ENCODE results near the gene RASAL2. TPM values are rescaled to one million over a fixed set of nuclear protein-coding genes. Genes with fewer than 3 reads are reported as not detected.

Gene RASAL2
- total and polyA plus RNA-seq, 2 of the 4 experiments (the other 2 are of a cell fraction), result 13.1 to 20.6 TPM

GRCh38 chr1:178291166-178291565 lies 197.3 kb downstream of the RASAL2 start:
- H3K14ac ChIP-seq (replicated peaks; ENCODE audit: low read depth, low read length), result no peak overlapping the region
- H2AK5ac ChIP-seq (ENCODE audit: low read depth, low read length), result no peak overlapping the region
- peaks cover 8 to 16% of the 10 kb centered on the region in 2 experiments; a peak in 2 of 4 replicates for H3K79me1 ChIP-seq (ENCODE audit: low read depth in 1 of 2, low read length in 2 of 2)
- H4K20me1 ChIP-seq (ENCODE audit: insufficient read depth, low read length), result no peaks in the 10 kb centered on the region
- dilution Hi-C loops (cut with HindIII; ENCODE audit: low sequenced_read_pairs, unreplicated experiment) (loop anchor here (25.0 kb wide), 1 partner anchor 254 kb away; no protein-coding TSS in a partner anchor), in situ Hi-C loops (cut with MboI; ENCODE audit: low sequenced_read_pairs) (no loop called here), intact Hi-C loops (cut with micrococcal nuclease) (no loop called here)
- no peak overlapping the region for H3K4me3 ChIP-seq (ENCODE audit: insufficient read depth, low read depth, low read length)
- ChIA-PET CTCF (interaction anchor here (0.7 kb wide), 1 partner anchor 263 kb away, joined by 5 read pairs; no protein-coding TSS in a partner anchor), POLR2A (ENCODE audit: unreplicated experiment) (no interaction called here)
- no peak overlapping the region for H3K9ac ChIP-seq (ENCODE audit: low read depth, low read length)
- no peak overlapping the region for H2AFZ ChIP-seq (replicated peaks; ENCODE audit: low read length, poor library complexity)
- H3K9me3 ChIP-seq (ENCODE audit: control insufficient read depth, insufficient read depth, low read length), result no peaks in the 10 kb centered on the region
- H4K8ac ChIP-seq (ENCODE audit: low read depth in 2 of 2, low read length in 2 of 2), result no peak overlapping the region
- H2BK120ac ChIP-seq (ENCODE audit: low read depth, low read length), result no peak overlapping the region
- DNase-seq (no peak), ATAC-seq (ENCODE audit: low read depth) (no peak)
- no peak overlapping the region for H3K23ac ChIP-seq (ENCODE audit: low read depth, low read length)
- no peak overlapping the region for H2AK9ac ChIP-seq (replicated peaks; ENCODE audit: low read depth, low read length, poor library complexity)
- H3K9me1 ChIP-seq (ENCODE audit: insufficient read depth, low read length), result no peaks in the 10 kb centered on the region; the same call in 1 of the 2 replicates
- no peak overlapping the region for H4K91ac ChIP-seq (ENCODE audit: insufficient read depth, low read depth, low read length)
- H3K27ac ChIP-seq (ENCODE audit: insufficient read depth, low read length), result no peak overlapping the region
- H3K36me3 ChIP-seq (ENCODE audit: control insufficient read depth, insufficient read depth, low read length), result no peaks in the 10 kb centered on the region
- peaks cover 4% of the 10 kb centered on the region for H3K4me1 ChIP-seq (ENCODE audit: control insufficient read depth, insufficient read depth, low read length)
- no peak overlapping the region for H2BK20ac ChIP-seq (ENCODE audit: low read depth, low read length)
- H3K56ac ChIP-seq (ENCODE audit: extremely low read depth, insufficient read depth, low read length), result no peak overlapping the region
- H3K18ac ChIP-seq (ENCODE audit: low read depth, low read length), result no peak overlapping the region
- H2BK5ac ChIP-seq (ENCODE audit: low read depth, low read length, poor library complexity, severe bottlenecking), result no peak overlapping the region
- H3K4ac ChIP-seq (ENCODE audit: low read depth, low read length), result no peak overlapping the region
- no peak for TF ChIP-seq CEBPB (IDR thresholded peaks at IDR 0.05; ENCODE audit: low read depth, low read length)
- TF ChIP-seq FOS (IDR thresholded peaks at IDR 0.05; ENCODE audit: low read depth, low read length), result no peak
- no peak for TF ChIP-seq POLR2A (IDR thresholded peaks at IDR 0.05; ENCODE audit: low read depth, low read length)
- TF ChIP-seq SMC3 (IDR thresholded peaks at IDR 0.05; ENCODE audit: low read depth, low read length), result no peak
- TF ChIP-seq, protein P1, sequence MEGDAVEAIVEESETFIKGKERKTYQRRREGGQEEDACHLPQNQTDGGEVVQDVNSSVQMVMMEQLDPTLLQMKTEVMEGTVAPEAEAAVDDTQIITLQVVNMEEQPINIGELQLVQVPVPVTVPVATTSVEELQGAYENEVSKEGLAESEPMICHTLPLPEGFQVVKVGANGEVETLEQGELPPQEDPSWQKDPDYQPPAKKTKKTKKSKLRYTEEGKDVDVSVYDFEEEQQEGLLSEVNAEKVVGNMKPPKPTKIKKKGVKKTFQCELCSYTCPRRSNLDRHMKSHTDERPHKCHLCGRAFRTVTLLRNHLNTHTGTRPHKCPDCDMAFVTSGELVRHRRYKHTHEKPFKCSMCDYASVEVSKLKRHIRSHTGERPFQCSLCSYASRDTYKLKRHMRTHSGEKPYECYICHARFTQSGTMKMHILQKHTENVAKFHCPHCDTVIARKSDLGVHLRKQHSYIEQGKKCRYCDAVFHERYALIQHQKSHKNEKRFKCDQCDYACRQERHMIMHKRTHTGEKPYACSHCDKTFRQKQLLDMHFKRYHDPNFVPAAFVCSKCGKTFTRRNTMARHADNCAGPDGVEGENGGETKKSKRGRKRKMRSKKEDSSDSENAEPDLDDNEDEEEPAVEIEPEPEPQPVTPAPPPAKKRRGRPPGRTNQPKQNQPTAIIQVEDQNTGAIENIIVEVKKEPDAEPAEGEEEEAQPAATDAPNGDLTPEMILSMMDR (conservative IDR thresholded peaks at IDR 0.05; ENCODE audit: low read depth, low read length), result no peak
- TF ChIP-seq, protein P2, sequence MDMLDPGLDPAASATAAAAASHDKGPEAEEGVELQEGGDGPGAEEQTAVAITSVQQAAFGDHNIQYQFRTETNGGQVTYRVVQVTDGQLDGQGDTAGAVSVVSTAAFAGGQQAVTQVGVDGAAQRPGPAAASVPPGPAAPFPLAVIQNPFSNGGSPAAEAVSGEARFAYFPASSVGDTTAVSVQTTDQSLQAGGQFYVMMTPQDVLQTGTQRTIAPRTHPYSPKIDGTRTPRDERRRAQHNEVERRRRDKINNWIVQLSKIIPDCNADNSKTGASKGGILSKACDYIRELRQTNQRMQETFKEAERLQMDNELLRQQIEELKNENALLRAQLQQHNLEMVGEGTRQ (IDR thresholded peaks at IDR 0.05; ENCODE audit: low read depth, low read length), result no peak
- no peak for TF ChIP-seq BHLHE40 (IDR thresholded peaks at IDR 0.05; ENCODE audit: low read depth, low read length)
- TF ChIP-seq RFX5 (IDR thresholded peaks at IDR 0.05; ENCODE audit: low read depth, low read length), result no peak
- TF ChIP-seq MAFK (IDR thresholded peaks at IDR 0.05; ENCODE audit: low read depth, low read length), result no peak
- TF ChIP-seq RCOR1 (IDR thresholded peaks at IDR 0.05; ENCODE audit: insufficient replicate concordance, low read length), result no peak
- no peak for TF ChIP-seq MAZ (IDR thresholded peaks at IDR 0.05; ENCODE audit: borderline replicate concordance, low read depth, low read length)
- no peak for TF ChIP-seq NFE2L2 (IDR thresholded peaks at IDR 0.05; ENCODE audit: low read depth, low read length)
- H3K4me2 ChIP-seq (ENCODE audit: low read depth, low read length), result no peak overlapping the region
- no peak overlapping the region for H4K5ac ChIP-seq (ENCODE audit: low read depth, low read length)
- H2BK15ac ChIP-seq (ENCODE audit: low read depth, low read length), result no peak overlapping the region
- H3K27me3 ChIP-seq (ENCODE audit: control insufficient read depth, insufficient read depth, low read length), result no peaks in the 10 kb centered on the region
- BruUV-seq (replicated peaks), result no TSS peak
- 100% methylated on average over 1 of the region's 1 CpG; no CpG with 5 or more reads in 1 of the 2 experiments for WGBS, 2 experiments (ENCODE audit: extremely low coverage in 2 of 2, insufficient read length in 1 of 2)
